Glomerular endothelial cell (primary cell): ENCODE measurements around the gene ZNF365. TPM values are rescaled to one million over a fixed set of nuclear protein-coding genes. Genes with fewer than 3 reads are reported as not detected.
A peak's percentile ranks its signal among the peaks of the same experiment; 100 is the strongest.

Source experiments
- DNase-seq: peaks from one replicate; pipeline ENCODE4 v3.0.0-alpha.2; 2011; ENCODE audit warnings: low read depth, low spot score; ENCODE audit errors: extremely low read depth
- total RNA-seq: library from RNA; depleted of rRNA; stranded (reverse); fragments of >200 nt; gene quantifications from 2 replicates; pipeline ENCODE4 v1.2.3, GENCODE V29; 2015

ZNF365 gene
- total RNA-seq, 1 donor from 2014 or later: 0.23 TPM

DNA sequence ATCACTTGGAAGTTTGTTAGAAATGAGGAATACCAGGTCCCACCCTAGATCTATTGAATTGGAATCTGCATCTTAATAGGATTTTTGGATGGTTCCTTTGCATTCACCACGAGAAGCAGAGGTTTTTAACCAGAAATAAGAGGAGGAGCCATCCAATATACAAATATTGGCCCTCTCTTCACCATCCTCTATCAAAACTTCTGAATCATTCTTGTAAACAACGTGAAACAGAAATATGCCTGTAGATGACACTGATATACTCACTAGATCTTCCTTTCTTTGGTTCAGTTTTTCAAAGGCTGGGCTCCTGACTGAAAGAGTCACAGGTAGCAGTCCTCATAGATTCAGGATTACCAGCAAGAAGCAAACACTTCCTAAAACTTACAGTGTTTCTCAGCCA is 39.5 kb downstream of the ZNF365 start:
- no peak for DNase-seq

DNA sequence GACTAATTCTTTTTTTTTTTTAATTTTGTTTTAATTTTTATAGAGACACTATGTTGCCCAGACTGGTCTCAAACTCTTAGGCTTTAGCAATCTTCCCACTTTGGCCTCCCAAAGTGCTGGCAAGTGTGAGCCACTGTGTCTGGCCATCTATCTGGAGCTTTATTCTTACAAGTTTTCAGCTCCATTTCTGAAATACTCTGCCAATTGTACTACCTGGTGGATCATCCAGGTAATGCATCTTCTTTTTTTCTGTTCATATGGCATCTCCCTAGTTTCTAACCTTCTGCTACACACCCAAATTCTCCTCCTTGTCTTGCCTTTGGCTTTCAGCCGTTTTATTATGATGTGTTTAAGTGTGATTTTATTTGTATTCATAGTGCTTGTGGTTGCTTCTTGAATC is 40.2 kb downstream of the ZNF365 start:
- no peak for DNase-seq

DNA sequence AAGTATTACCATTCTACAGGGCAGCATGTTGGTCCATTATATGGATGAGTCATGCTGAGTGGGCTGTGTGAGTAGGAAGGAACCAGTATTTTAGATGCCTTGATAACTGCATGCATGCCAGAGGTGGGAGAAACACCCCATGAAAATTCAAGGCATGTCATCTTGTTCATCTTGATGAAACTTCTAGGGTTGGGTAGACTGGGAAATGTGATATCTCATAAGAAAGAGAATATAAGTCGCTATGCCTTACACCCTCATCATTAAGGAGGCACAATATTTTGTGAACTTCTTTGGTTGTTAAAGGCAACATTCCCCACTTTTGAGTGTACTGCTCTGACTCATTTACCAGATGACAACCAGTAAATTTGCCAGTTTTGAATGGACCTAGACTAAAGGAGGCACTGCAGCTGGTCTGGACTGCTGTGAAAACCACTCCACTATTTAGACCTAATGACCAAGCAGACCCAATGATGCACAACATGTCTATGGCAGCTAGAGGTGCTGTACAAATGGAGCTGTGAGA is 48.0 kb downstream of the ZNF365 start:
- no peak for DNase-seq

DNA sequence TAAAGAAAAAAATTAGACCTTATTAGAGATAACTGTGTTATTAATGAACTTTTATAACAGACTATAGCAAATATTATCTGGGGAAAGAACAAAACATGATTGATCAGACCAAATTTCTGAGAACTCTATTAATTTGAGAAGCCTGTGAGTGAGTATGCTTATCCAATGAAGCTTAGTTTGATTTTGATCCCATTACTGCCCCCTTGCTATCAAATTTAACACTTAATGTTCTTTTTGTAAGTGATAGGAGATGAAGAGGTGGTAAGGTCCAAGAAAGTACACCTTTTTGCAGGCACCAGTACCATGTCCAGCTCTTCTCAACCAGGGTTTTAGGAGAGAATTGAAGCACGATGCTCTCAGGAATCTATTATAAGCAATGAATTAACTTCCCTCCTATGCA is 49.9 kb downstream of the ZNF365 start:
- DNase-seq: no peak

DNA sequence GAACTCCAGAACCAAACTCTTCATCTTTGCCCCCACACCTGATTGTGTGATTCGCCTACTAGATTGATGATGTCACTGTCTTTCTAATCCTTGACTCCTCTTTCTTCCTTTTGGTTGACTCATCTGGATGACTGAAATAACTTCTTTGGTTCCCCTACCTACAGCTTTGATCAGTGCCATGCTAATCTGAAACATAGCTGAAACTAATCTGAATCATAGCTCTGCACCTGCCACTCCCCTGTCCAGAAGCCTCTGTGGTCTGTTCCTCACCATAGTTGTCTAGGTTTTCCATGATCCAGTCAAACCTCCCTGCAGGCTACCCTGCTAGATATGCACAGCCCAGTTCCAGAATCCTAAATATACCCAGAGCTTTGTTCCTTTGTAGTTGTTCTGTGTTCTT is 51.9 kb downstream of the ZNF365 start:
- DNase-seq: no peak

DNA sequence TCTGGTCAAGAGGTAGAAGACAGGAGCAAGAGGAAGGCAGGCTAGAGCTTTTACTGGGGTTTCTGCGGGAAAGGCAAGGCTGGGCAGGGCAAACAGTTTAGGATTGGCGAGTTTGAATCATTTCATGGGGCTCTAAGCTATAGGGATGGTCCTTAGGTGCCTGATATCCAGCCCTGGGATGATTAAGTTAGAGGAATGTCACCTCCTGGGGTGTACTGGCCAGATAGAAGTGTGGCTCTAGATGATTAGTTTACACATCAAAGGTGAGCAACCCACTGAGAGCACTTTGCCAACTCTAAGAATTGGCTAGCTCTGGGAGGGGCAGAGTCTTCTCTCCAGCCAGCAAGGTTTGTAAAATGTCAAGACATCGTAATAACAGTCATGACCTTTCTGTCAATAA is 52.4 kb downstream of the ZNF365 start:
- no peak for DNase-seq

DNA sequence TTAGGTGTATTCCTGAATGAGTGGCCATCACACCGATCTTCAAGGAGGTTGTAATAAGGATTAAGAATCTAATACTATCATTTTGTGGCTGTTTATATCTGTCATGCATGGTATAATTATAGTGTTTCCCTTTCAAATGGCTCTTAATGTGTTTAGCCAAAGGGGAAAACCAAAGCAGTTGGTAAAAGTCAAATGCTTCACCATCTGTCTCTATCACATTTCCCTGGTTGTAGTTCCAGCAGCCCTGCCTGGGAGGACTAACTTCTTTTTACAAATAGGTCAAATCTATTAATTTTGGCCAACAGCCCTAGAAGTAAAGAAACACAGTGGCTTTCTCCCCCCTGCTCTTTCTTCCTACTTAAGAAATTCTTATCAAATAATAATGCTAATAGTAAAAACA is 56.7 kb downstream of the ZNF365 start:
- DNase-seq: no peak

DNA sequence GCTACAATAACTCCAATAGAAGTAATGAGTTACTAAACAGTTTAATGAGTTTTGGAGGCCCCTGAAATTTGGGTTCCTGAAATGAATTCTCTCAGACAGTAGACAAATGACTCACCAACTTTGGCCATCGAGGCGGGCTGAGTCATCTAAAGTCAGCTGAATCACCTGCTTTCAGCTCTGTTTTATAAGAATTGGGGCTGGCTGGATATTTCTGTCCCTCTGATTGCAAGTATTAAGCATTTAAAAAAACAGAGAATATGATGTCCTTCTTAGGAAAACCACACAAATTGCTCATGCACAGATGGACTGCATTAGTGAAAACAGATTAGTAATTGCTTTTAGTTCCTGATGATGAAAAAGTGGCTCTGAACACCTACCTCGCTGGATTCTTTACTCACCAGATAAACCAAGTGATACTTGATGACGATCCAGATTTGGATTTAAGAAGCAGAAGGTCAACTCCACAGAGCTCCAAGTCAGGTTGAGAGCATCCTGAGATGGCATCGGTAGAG is 59.1 kb downstream of the ZNF365 start:
- peak; percentile 44 for DNase-seq

DNA sequence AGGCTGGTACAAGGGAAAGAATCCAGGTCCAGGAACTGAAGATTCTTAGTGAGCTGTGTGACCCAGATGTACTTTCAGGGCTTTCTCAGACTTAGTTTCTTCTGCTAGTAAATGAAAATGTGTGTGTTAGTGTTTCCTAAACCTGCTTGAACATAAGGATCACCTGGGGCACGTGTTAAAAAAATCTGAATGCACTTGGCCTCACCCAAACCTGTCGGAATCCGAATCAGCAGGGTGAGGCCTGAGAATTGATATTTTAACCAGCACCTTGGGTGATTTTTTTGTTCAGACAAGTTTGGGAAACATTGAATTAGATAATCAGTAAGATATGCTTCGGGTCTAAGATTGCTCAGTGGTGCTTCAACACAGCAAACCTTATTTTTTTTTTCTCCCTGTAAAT is 59.7 kb downstream of the ZNF365 start:
- DNase-seq: no peak

DNA sequence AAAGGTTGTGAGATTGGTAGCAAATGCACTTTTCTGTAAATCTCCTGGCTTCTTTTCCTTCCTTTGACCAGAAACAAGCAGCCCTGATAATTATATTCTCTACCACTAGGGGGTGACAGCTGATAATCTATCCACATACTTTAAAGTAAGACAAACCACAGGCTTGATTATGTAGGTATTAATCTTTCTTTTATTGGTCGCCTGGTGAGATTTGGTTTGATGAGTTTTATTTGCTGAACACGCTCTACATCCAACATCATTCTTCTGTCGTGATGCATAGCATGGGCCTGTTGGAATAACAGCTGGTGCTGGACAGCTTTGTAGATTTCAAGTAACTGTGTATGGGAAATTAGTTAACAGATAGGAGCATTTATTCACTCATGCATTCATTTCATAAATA is 63.5 kb downstream of the ZNF365 start:
- DNase-seq: peak; percentile 61

DNA sequence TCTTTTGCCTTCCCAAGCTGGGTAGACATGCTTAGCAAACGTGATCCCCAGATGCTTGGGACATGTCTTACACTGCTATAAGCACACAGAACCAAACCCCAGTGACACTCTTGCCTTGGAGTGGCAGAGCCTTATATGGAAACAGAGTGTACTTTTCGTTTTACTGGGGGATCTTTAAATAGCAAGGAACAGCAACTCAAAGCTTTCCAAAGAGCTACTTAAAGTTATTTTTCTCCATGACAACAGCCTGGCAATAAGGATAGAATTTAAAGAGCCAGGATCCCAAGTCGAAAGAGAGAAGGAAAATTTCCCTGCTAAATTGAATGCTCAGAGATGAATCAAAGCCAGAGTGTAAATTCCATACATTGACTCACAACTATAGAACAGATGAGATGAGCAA is 67.8 kb downstream of the ZNF365 start:
- no peak for DNase-seq

DNA sequence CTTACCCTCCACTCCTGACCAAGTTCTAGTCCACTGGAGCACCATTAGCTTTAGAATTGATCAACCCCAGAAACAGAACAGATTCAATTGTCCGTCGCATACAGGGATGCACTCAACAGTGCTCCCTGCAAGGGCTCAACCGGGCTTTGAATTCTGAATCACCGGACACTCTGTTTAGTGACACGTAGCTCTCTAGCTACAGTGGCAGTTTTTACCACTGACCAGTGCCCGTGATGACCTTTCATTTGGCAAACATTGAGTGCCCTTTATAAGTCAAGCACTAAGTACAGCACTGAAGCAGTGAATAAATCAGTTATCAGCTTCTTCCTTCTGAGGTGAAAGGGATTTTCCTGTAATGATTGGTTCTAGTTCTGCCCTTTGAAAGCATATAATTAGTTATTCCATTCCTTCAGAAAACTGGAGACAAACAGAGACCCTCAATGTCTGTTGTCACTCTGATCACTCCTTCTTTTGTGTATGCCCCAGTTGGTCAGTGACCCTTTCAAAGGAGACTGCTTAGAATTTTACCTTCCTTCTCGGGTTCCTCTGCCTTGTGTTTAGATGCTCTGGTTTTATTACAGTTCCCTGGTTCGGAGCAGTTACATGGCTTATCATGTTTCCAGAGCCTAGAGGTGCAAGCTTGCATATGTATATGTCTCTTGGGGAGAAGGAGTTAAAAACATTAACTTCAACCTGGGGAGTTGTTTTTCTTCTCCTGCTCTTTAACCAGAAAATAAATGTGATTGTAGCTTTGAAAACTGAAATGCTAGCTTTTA is 68.9 kb downstream of the ZNF365 start:
- DNase-seq: no peak

DNA sequence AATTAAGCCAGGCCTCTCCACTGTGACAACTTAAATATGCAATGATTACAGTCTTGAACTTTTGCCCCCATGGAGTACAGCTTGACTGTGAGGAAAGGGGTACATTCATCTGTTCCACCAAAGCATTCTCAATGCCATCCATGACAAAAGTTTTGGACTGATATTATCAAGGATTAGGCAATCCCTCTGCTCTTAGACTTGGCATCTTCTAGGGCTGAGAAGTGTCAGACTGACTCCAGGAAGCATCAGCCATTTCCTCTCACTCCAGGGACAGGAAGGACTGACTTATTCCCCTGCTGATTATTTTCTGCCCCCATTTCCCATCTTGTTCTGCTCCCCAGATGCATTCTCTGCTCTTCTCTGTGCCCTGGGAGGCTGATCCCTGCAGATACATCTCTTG is 69.7 kb downstream of the ZNF365 start:
- peak; percentile 52 for DNase-seq

DNA sequence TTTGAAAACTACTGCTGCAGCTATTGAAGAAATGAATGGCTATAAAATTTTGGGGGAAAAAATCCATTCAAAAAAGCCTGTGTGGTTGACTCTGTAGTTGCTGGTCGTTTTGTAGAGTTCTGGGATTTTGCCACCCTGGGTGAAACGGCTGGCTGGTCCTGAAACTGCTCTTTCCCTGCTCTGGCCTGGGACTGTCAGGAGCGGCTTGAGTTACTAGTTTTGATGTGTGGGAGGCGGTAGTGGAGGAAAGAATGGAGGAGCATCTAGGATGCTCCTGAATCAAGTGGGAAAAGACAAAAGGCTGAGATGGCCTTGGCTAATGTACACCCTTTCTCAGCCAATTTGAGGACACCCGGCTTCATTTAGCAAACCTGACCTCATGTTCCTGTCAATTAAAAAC is 72.5 kb downstream of the ZNF365 start:
- DNase-seq: no peak

DNA sequence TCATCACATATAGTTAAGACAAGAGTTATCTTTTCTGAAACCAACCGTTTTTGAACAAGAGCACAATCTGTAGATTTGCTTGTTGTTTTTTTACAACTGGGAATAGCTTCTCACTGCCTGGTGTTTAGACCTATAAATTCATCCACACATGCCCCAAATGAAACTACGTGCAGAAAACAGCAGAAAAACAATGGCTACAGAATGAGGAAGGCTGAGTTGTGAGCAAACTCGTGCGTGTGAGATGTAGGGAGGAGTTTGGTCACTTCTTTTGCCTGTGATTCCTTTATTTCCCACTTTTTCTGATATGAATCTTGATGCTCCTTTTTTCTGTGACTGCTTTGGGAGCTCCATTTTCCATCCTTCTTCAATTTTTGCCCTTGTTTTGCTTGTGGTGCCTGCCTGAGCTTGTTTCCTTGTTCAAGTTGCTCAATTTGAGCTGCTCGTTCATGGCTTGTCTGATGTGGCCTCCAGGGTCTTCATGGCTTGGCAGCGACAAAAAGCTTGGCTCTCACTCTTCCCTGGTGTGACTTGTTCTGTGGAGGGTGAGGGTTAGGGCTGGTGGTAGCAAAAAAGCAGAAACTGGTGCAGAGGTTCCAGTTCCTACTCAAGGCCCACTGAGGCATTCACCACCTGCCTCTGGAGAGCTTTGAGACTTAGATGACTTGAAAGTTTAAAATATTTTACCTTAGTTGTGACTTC is 76.9 kb downstream of the ZNF365 start:
- no peak for DNase-seq

DNA sequence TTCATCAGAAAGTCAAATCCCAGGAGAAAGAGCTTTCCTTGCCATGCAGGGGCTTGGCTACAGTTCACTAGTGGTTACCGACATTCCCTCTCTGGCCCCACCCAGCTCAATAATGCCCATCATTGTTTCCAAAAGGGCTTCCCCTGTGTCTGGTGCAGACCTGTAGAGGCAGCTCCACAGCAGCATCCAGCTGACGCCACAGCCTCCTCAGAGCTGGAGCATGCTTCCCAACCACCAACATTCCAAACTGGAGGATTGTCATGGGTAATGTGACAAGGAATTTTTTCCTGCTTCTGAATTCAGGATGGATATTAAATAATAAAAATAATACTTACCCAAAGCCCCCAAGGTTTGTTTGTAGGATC is 77.4 kb downstream of the ZNF365 start:
- no peak for DNase-seq

Other genes starting within 250 kb of the ZNF365 start
- gene RTKN2, start 105.5 kb upstream of the ZNF365 start, total RNA-seq: 0.29 TPM in 2 replicates